OCI-LY3 (cell line): Measurements from ENCODE around the gene ACAD9.

Experiments
- H2AFZ ChIP-seq: fragments of 200-600, 300-600 bp; shearing (Covaris generic); 2 replicates; pipeline ENCODE4 v1.6.0; 2014; ENCODE audit warnings: antibody characterized with exemption, low read depth, low read length
- H3K27ac ChIP-seq: fragments of 200-600, 300-600 bp; sonication (generic); 2 replicates; pipeline ENCODE4 v1.5.1; 2014; ENCODE audit warnings: mild to moderate bottlenecking, low read length, moderate library complexity, mixed read lengths
- H3K27me3 ChIP-seq: fragments of 200-600, 300-600 bp; sonication (generic); 2 replicates; pipeline ENCODE4 v1.6.1; 2014; ENCODE audit warnings: low read depth, low read length, mixed read lengths
- H3K36me3 ChIP-seq: fragments of 200-600, 300-600 bp; sonication (generic); replicated peaks from 2 replicates; pipeline ENCODE3; 2014; ENCODE audit warnings: low read depth, low read length, mixed read lengths
- H3K4me1 ChIP-seq: fragments of 300-600, 200-600 bp; sonication (generic); 2 replicates; pipeline ENCODE4 v1.6.1; 2014; ENCODE audit warnings: low read length, mixed read lengths
- H3K4me2 ChIP-seq: fragments of 200-600, 300-600 bp; sonication (generic); 2 replicates; pipeline ENCODE4 v1.6.1; 2014; ENCODE audit warnings: low read length, mixed read lengths
- H3K4me3 ChIP-seq: fragments of 300-600, 200-600 bp; sonication (generic); 2 replicates; pipeline ENCODE4 v1.5.1; 2014; ENCODE audit warnings: antibody characterized with exemption, mild to moderate bottlenecking, low read length, moderate library complexity
- H3K79me2 ChIP-seq: fragments of 300-600, 200-600 bp; shearing (Covaris generic); 2 replicates; pipeline ENCODE4 v1.6.1; 2014; ENCODE audit warnings: mild to moderate bottlenecking, low read length, mixed read lengths
- H3K9ac ChIP-seq: fragments of 300-600, 200-600 bp; shearing (Covaris generic); 2 replicates; pipeline ENCODE4 v1.6.0; 2014; ENCODE audit warnings: mild to moderate bottlenecking, low read length, moderate library complexity
- H3K9me3 ChIP-seq: fragments of 200-600, 300-600 bp; shearing (Covaris generic); 2 replicates; pipeline ENCODE4 v1.6.1; 2014; ENCODE audit warnings: low read length, mixed read lengths; ENCODE audit not compliant: insufficient read depth
- H4K20me1 ChIP-seq: fragments of 200-600, 300-600 bp; sonication (generic); 2 replicates; pipeline ENCODE4 v1.6.1; 2016; ENCODE audit warnings: low read length, mixed read lengths; ENCODE audit not compliant: insufficient read depth
- EZH2phosphoT487 ChIP-seq: fragments of 200-600 bp; shearing (Covaris generic); IDR thresholded peaks from 2 replicates; pipeline ENCODE4 v1.6.1; 2018; ENCODE audit warnings: antibody characterized with exemption, mixed run types, low read depth
- TF ChIP-seq, protein P1 (sequence below): fragments of 200-600, 300-600 bp; sonication (generic); IDR thresholded peaks from 2 replicates; pipeline ENCODE4 v1.5.1; 2014; ENCODE audit warnings: antibody characterized with exemption, low read length, low read depth

ACAD9 gene

DNA sequence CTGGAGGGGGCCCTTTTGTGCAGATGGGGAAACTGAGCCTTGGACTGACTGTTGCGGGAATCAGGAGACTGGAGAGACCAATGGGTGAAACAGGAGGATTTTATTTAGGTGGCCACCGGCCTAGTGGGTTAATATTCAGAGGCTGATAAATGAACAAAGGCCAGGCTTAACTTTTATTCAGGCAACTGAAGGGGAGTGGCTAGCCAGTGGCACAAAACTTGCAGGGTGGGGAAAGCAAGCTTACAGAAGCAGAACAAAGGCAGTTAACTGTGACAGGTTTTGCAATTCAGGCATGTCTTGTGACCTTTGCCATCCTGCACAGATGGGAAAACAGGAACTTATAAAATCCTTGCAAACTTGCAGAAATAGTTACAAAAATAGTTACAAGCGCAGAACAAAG lies 24.9 kb upstream of the ACAD9 start:
- H3K9ac ChIP-seq, result no peak overlapping the region
- no peaks in the 10 kb centered on the region for H3K27me3 ChIP-seq
- no peaks in the 10 kb centered on the region for H3K9me3 ChIP-seq
- no peak for TF ChIP-seq EZH2phosphoT487
- TF ChIP-seq, protein P1, sequence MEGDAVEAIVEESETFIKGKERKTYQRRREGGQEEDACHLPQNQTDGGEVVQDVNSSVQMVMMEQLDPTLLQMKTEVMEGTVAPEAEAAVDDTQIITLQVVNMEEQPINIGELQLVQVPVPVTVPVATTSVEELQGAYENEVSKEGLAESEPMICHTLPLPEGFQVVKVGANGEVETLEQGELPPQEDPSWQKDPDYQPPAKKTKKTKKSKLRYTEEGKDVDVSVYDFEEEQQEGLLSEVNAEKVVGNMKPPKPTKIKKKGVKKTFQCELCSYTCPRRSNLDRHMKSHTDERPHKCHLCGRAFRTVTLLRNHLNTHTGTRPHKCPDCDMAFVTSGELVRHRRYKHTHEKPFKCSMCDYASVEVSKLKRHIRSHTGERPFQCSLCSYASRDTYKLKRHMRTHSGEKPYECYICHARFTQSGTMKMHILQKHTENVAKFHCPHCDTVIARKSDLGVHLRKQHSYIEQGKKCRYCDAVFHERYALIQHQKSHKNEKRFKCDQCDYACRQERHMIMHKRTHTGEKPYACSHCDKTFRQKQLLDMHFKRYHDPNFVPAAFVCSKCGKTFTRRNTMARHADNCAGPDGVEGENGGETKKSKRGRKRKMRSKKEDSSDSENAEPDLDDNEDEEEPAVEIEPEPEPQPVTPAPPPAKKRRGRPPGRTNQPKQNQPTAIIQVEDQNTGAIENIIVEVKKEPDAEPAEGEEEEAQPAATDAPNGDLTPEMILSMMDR, result no peak
- no peak overlapping the region for H2AFZ ChIP-seq
- no peaks in the 10 kb centered on the region for H3K79me2 ChIP-seq
- no peaks in the 10 kb centered on the region for H4K20me1 ChIP-seq
- H3K36me3 ChIP-seq, result no peaks in the 10 kb centered on the region
- no peak overlapping the region for H3K4me2 ChIP-seq
- H3K4me1 ChIP-seq, result no peaks in the 10 kb centered on the region
- no peak overlapping the region for H3K27ac ChIP-seq
- H3K4me3 ChIP-seq, result no peak overlapping the region

- TF ChIP-seq, protein P1, result no peak
- no peak for TF ChIP-seq EZH2phosphoT487
- Histone ChIP-seq H3K36me3 (no peaks in the 10 kb centered on the region), H3K4me2 (no peak overlapping the region), H4K20me1 (no peaks in the 10 kb centered on the region), H3K79me2 (no peaks in the 10 kb centered on the region), H3K4me1 (no peaks in the 10 kb centered on the region), H3K27ac (no peak overlapping the region), H3K4me3 (no peak overlapping the region), H3K27me3 (no peaks in the 10 kb centered on the region), H3K9ac (no peak overlapping the region), H2AFZ (no peak overlapping the region), H3K9me3 (no peaks in the 10 kb centered on the region)
Measured at GRCh38 chr3:128855569-128855968, 23.9 kb upstream of the ACAD9 start.

GRCh38 chr3:128858167-128858566 lies 21.3 kb upstream of the ACAD9 start:
- Histone ChIP-seq H3K79me2 (no peaks in the 10 kb centered on the region), H3K4me3 (no peak overlapping the region), H2AFZ (no peak overlapping the region), H3K4me2 (no peak overlapping the region), H3K9ac (no peak overlapping the region), H3K36me3 (no peaks in the 10 kb centered on the region), H3K9me3 (no peaks in the 10 kb centered on the region), H3K4me1 (no peaks in the 10 kb centered on the region), H4K20me1 (no peaks in the 10 kb centered on the region), H3K27me3 (no peaks in the 10 kb centered on the region), H3K27ac (no peak overlapping the region)
- TF ChIP-seq, protein P1, result no peak
- no peak for TF ChIP-seq EZH2phosphoT487

DNA sequence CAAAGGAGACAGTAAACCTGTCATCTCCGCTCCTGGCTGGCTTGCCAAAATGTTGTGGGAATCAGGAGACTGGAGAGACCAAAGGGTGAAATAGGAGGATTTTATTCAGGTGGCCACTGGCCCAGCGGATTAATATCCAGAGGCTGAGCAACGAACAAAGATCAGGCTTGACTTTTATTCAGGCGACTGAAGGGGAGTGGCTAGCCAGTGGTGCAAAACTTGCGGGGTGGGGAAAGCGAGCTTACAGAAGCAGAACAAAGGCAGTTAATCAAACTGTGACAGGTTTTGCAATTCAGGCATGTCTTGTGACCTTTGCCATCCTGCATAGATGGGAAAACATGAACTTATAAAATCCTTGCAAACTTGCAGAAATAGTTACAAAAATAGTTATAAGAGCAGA lies 19.8 kb upstream of the ACAD9 start:
- no peaks in the 10 kb centered on the region for H3K27me3 ChIP-seq
- H3K36me3 ChIP-seq, result no peaks in the 10 kb centered on the region
- no peaks in the 10 kb centered on the region for H4K20me1 ChIP-seq
- no peaks in the 10 kb centered on the region for H3K79me2 ChIP-seq
- TF ChIP-seq, protein P1, result no peak
- no peak overlapping the region for H2AFZ ChIP-seq
- H3K9ac ChIP-seq, result no peak overlapping the region
- no peak overlapping the region for H3K4me2 ChIP-seq
- no peaks in the 10 kb centered on the region for H3K4me1 ChIP-seq
- no peak overlapping the region for H3K4me3 ChIP-seq
- no peak overlapping the region for H3K27ac ChIP-seq
- no peaks in the 10 kb centered on the region for H3K9me3 ChIP-seq
